Measurements from ENCODE around the gene COQ9.
"Not testable (repeated sequence)": the region's sequence is repeated elsewhere in the genome, so short reads cannot be mapped to it uniquely, and the experiment has no call there.

- TF ChIP-seq CREB5 (CRISPR knock-in tag; IDR thresholded peaks at IDR 0.05; ENCODE audit: low read depth); ARNTL (CRISPR knock-in tag; IDR thresholded peaks at IDR 0.05; ENCODE audit: borderline replicate concordance, low read depth); ZFP30 (CRISPR knock-in tag; IDR thresholded peaks at IDR 0.05); POU6F1 (CRISPR knock-in tag; IDR thresholded peaks at IDR 0.05; ENCODE audit: borderline replicate concordance, low read depth); SNAI2 (CRISPR knock-in tag; IDR thresholded peaks at IDR 0.05); ESRRG (CRISPR knock-in tag; IDR thresholded peaks at IDR 0.05); TOX (CRISPR knock-in tag; IDR thresholded peaks at IDR 0.05; ENCODE audit: borderline replicate concordance); CSDC2 (CRISPR knock-in tag; IDR thresholded peaks at IDR 0.05); CSRNP3 (CRISPR knock-in tag; IDR thresholded peaks at IDR 0.05); PATZ1 (CRISPR knock-in tag; IDR thresholded peaks at IDR 0.05; ENCODE audit: borderline replicate concordance); TSHZ2 (CRISPR knock-in tag; IDR thresholded peaks at IDR 0.05); OSR1 (CRISPR knock-in tag; IDR thresholded peaks at IDR 0.05); RARB (CRISPR knock-in tag; IDR thresholded peaks at IDR 0.05): not testable (repeated sequence)
Measured at GRCh38 chr16:57440551-57440950, 6.7 kb upstream of the COQ9 start.

All from SK-N-SH treated with all-trans-retinoic acid at 6 μM for 48 hours (cell line).